ENCODE data around the gene CRYBB2. TPM values are rescaled to one million over a fixed set of nuclear protein-coding genes. Genes with fewer than 3 reads are reported as not detected.
"Not testable (repeated sequence)": the region's sequence is repeated elsewhere in the genome, so short reads cannot be mapped to it uniquely, and the experiment has no call there.

CRYBB2 gene
- total RNA-seq, 4 donors from 2014 or later = not detected

GRCh38 chr22:25199731-25200520 is 19.5 kb upstream of the CRYBB2 start, which contains the start of gene CRYBB3:
Gene CRYBB3, plus strand, starts transcription at chr22:25199858. Its CDS starts 1,539 bp downstream, at chr22:25201397.
- TF ChIP-seq CTCF (IDR thresholded peaks at IDR 0.05) = no peak
- no peak for DNase-seq (ENCODE audit: low spot score)
- no peak for ATAC-seq (ENCODE audit: low FRiP score)

GRCh38 chr22:25200967-25201366 is 18.5 kb upstream of the CRYBB2 start:
- no peak for TF ChIP-seq CTCF (IDR thresholded peaks at IDR 0.05)
- DNase-seq (ENCODE audit: low spot score) (no peak), ATAC-seq (ENCODE audit: low FRiP score) (no peak)

- no peak for ATAC-seq (ENCODE audit: low FRiP score)
- TF ChIP-seq CTCF (IDR thresholded peaks at IDR 0.05) = no peak
- no peak for DNase-seq (ENCODE audit: low spot score)
These were observed 17.7 kb upstream of the CRYBB2 start for GRCh38 chr22:25201557-25202273.

GRCh38 chr22:25202290-25202921 is 17.0 kb upstream of the CRYBB2 start:
- DNase-seq (ENCODE audit: low spot score) = peak; percentile 27
- peak; percentile 71 for ATAC-seq (ENCODE audit: low FRiP score)

GRCh38 chr22:25203082-25203481 is 16.4 kb upstream of the CRYBB2 start:
- DNase-seq (ENCODE audit: low spot score) (no peak), ATAC-seq (ENCODE audit: low FRiP score) (no peak)
- no peak for TF ChIP-seq CTCF (IDR thresholded peaks at IDR 0.05)

More at GRCh38 chr22:25202290-25202921, 17.0 kb upstream of the CRYBB2 start:
- no peak for TF ChIP-seq CTCF (IDR thresholded peaks at IDR 0.05)

GRCh38 chr22:25204547-25204946 is 14.9 kb upstream of the CRYBB2 start:
- ATAC-seq (ENCODE audit: low FRiP score) = not testable (repeated sequence)

GRCh38 chr22:25205847-25206246 is 13.6 kb upstream of the CRYBB2 start:
- DNase-seq (ENCODE audit: low spot score) (no peak), ATAC-seq (ENCODE audit: low FRiP score) (no peak)
- no peak for TF ChIP-seq CTCF (IDR thresholded peaks at IDR 0.05)

More at GRCh38 chr22:25204547-25204946, 14.9 kb upstream of the CRYBB2 start:
- DNase-seq (ENCODE audit: low spot score) = not testable (repeated sequence)

Data from omental fat pad (tissue), 4 donors.